Activated T-helper 9 cell treated with anti-CD3 and anti-CD28 coated beads, Interleukin-2, amount 50 U/mL, for 16 hours (primary cell): Measurements from ENCODE around the gene MPZL3.

Experiments used
- DNase-seq: peaks from one replicate; pipeline ENCODE4 v3.0.0-alpha.2; 2020; ENCODE audit warnings: low read depth

The MPZL3 gene

GRCh38 chr11:118264569-118265465 lies 12.7 kb upstream of the MPZL3 start:
- DNase-seq, result no peak

GRCh38 chr11:118263695-118264568 lies 11.8 kb upstream of the MPZL3 start, which contains the start of gene MPZL2:
Gene MPZL2, minus strand, starts transcription at chr11:118264297. Its CDS starts 144 bp downstream, at chr11:118264153.
- DNase-seq, result no peak

- no peak for DNase-seq
These were observed 10.9 kb upstream of the MPZL3 start for GRCh38 chr11:118263112-118263511.

GRCh38 chr11:118260353-118260752 lies 8.2 kb upstream of the MPZL3 start:
- DNase-seq, result no peak

- DNase-seq, result no peak
These were observed 7.0 kb upstream of the MPZL3 start for GRCh38 chr11:118259138-118259537.

- DNase-seq, result no peak
These were observed 6.2 kb upstream of the MPZL3 start for GRCh38 chr11:118258410-118258809.

- no peak for DNase-seq
These were observed 523 bp upstream of the MPZL3 start for GRCh38 chr11:118252688-118253087.

GRCh38 chr11:118247041-118247440 lies 5.1 kb downstream of the MPZL3 start:
- no peak for DNase-seq

- DNase-seq, result no peak
These were observed 6.1 kb downstream of the MPZL3 start for GRCh38 chr11:118245936-118246562.

- DNase-seq, result no peak
These were observed 8.0 kb downstream of the MPZL3 start for GRCh38 chr11:118243993-118244762.

- DNase-seq, result no peak
These were observed 9.0 kb downstream of the MPZL3 start for GRCh38 chr11:118243161-118243560.

- DNase-seq, result no peak
These were observed 10.4 kb downstream of the MPZL3 start for GRCh38 chr11:118241764-118242098.

- peak; percentile 51 for DNase-seq
These were observed 11.0 kb downstream of the MPZL3 start for GRCh38 chr11:118240999-118241763.

GRCh38 chr11:118239509-118240205 lies 12.5 kb downstream of the MPZL3 start:
- DNase-seq, result no peak

- no peak for DNase-seq
These were observed 13.2 kb downstream of the MPZL3 start for GRCh38 chr11:118238929-118239328.

GRCh38 chr11:118238421-118238820 lies 13.7 kb downstream of the MPZL3 start:
- DNase-seq, result no peak

- DNase-seq, result no peak
These were observed 16.0 kb downstream of the MPZL3 start for GRCh38 chr11:118236170-118236569.

- no peak for DNase-seq
These were observed 17.3 kb downstream of the MPZL3 start for GRCh38 chr11:118234833-118235232.

GRCh38 chr11:118233850-118234249 lies 18.3 kb downstream of the MPZL3 start:
- DNase-seq, result no peak

GRCh38 chr11:118233377-118233776 lies 18.8 kb downstream of the MPZL3 start:
- DNase-seq, result no peak
